Activated CD4-positive, alpha-beta memory T cell treated with anti-CD3 and anti-CD28 coated beads for 36 hours (primary cell): Measurements from ENCODE around the gene SFXN3. TPM values are rescaled to one million over a fixed set of nuclear protein-coding genes. Genes with fewer than 3 reads are reported as not detected.

ENCODE experiments used
- CTCF ChIA-PET: fragments of 350-600 bp; sonication (Branson Sonifier 250); formaldehyde crosslinking; loops from one replicate; lab custom pipeline; 2021; ENCODE audit warnings: antibody characterized with exemption, inconsistent platforms; lab: Charles Lee
- POLR2A ChIA-PET: fragments of 350-600 bp; sonication (Branson Sonifier 250); formaldehyde crosslinking; loops from one replicate; lab custom pipeline; 2021; ENCODE audit warnings: antibody characterized with exemption; lab: Charles Lee
- DNase-seq: peaks from one replicate; pipeline ENCODE4 v3.0.0-alpha.2; 2020
- H3K27ac Mint-ChIP-seq: one replicate; pipeline ENCODE4 v1.8.0; 2021; ENCODE audit warnings: mixed read lengths
- H3K27me3 Mint-ChIP-seq: one replicate; pipeline ENCODE4 v1.8.0; 2021; ENCODE audit warnings: mixed read lengths
- H3K36me3 Mint-ChIP-seq: one replicate; pipeline ENCODE4 v1.8.0; 2021; ENCODE audit warnings: mixed read lengths
- H3K4me1 Mint-ChIP-seq: one replicate; pipeline ENCODE4 v1.8.0; 2021; ENCODE audit warnings: low read depth, mixed read lengths
- H3K4me3 Mint-ChIP-seq: one replicate; pipeline ENCODE4 v1.8.0; 2021; ENCODE audit warnings: mild to moderate bottlenecking, mixed read lengths
- H3K9me3 Mint-ChIP-seq: one replicate; pipeline ENCODE4 v1.8.0; 2021; ENCODE audit warnings: mixed read lengths
- intact Hi-C: fragments of 100-400 bp; cut with micrococcal nuclease; formaldehyde crosslinking; loops from one replicate; pipeline ENCODE4 v1.15.1; 2023
- total RNA-seq, 2 experiments: library from RNA; stranded (reverse); gene quantifications; one replicate each; pipeline ENCODE4 v1.2.3, GENCODE V29; 2021

Gene SFXN3
- total RNA-seq, 2 experiments from 2014 or later, result 40.4 to 41.9 TPM

DNA sequence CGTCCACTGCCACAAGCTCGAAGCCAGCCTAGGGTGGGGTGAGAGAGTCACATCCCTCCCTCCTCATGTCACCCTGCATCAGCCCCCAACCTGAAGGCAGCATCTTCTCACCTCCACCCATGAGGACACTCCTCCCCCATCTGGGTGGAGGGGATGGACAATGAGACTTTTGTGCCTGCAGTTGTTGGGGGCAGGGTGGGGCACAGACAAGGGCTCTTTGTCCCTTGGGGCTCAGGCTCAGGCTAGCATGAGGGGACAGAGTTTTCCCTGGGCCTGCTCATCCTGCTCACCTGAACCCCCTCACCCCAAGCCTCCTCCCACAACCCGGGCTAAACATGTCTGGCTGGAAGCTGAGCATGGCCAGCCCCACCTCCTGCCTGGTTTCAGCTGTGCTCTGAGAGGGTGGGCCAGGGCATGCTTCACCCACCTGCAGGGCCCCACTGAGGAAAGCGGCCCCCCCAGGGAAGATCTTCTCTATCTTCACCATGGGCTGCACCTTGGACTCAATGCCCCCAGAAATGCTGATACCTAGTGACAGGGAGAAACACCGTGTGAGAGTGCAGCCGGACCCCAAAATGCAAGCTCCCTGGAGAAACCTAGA lies 22.1 kb upstream of the SFXN3 start:
- no peak for DNase-seq
- no peaks in the 10 kb centered on the region for H3K9me3 Mint-ChIP-seq
- H3K36me3 Mint-ChIP-seq, result no peaks in the 10 kb centered on the region
- POLR2A ChIA-PET, result no interaction called here
- H3K4me1 Mint-ChIP-seq, result peaks cover 10% of the 10 kb centered on the region
- no peak overlapping the region for H3K4me3 Mint-ChIP-seq
- peaks cover 4% of the 10 kb centered on the region for H3K27me3 Mint-ChIP-seq
- H3K27ac Mint-ChIP-seq, result no peak overlapping the region
- intact Hi-C loops, result no loop called here
- CTCF ChIA-PET, result interaction anchor here (1.4 kb wide), 1 partner anchor 10 kb away, joined by 4 read pairs; no protein-coding TSS in a partner anchor

DNA sequence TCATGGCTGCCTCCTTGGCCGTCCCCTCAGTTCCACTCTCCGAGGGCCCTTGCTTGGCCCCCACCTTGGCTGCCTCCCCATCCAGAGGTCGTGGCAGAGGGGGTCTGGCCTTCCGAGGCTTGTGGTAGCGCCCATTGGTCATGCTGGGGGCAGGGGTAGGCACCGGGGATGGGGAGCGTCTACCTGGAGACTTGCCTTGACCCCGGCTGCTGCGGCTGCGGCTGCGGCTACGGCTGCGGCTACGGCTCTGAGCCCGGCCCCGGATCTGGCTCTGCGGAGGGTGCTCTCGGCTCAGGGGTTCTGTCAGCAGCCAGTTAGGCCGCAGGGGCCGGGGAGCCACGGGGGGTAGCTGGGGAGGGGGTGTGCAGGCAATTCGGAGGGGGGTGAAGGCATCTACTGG lies 20.7 kb upstream of the SFXN3 start:
- H3K9me3 Mint-ChIP-seq, result no peaks in the 10 kb centered on the region
- POLR2A ChIA-PET, result no interaction called here
- no peak for DNase-seq
- H3K36me3 Mint-ChIP-seq, result no peaks in the 10 kb centered on the region
- intact Hi-C loops, result loop anchor here (5.0 kb wide), 2 partner anchors 43 to 448 kb away; partner anchors contain the start of gene SEMA4G
- H3K4me1 Mint-ChIP-seq, result peaks cover 21% of the 10 kb centered on the region
- CTCF ChIA-PET, result interaction anchor here (1.4 kb wide), 1 partner anchor 8 kb away, joined by 4 read pairs; no protein-coding TSS in a partner anchor
- no peak overlapping the region for H3K4me3 Mint-ChIP-seq
- no peak overlapping the region for H3K27ac Mint-ChIP-seq
- H3K27me3 Mint-ChIP-seq, result peaks cover 10% of the 10 kb centered on the region

- Mint-ChIP-seq H3K9me3 (no peaks in the 10 kb centered on the region), H3K36me3 (no peaks in the 10 kb centered on the region), H3K27me3 (peaks cover 19% of the 10 kb centered on the region), H3K4me3 (no peak overlapping the region), H3K27ac (no peak overlapping the region), H3K4me1 (peaks cover 22% of the 10 kb centered on the region)
- DNase-seq, result no peak
- intact Hi-C loops, result loop anchor here (2.0 to 5.0 kb wide), 3 partner anchors 19 to 449 kb away; partner anchors contain the start of genes PDZD7, SEMA4G and SFXN3
- ChIA-PET POLR2A (no interaction called here), CTCF (interaction anchor here (0.7 to 2.0 kb wide), 8 partner anchors 9 to 79 kb away, joined by 3 to 12 read pairs (median 4); partner anchors contain the start of gene LZTS2)
Measured at GRCh38 chr10:101011517-101012423, 19.3 kb upstream of the SFXN3 start.

DNA sequence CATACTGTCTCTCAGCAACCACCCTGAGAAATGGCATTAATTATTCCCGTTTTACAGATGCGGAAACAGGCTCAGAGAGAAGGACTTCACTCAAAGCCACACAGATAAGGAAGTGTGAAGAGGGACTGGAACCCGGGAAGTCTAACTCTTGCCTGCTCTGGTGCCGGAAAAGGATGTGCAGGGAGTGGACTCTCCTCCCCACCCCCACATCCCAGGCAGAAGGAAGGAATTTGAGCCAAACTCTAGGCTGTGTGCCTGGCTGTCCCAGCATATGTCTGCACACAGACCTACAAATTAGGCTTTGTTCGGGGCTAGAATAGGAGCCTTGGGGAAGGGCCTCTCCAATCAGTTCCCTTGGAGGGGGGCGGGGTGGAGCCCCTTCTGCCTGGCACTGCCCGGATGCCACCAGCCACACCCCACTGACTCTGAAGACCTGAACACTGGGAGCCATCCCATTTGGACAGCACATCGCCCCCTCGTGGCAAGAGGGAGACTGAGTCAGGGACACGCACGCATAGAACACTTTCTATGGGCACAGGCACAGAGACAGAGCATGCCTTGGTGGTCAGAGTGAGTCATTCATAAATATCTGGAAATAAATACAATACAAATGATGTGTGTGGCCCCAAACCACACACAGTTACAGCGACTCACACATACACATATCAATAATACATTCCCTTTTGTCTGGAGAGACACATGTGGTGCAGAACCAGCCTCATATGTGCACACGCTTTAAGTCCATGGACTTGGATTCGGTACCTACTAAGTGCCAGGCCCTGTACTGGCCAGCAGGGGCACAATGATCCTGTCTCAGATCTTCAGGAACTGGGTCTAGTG lies 18.3 kb upstream of the SFXN3 start:
- Mint-ChIP-seq H3K36me3 (no peaks in the 10 kb centered on the region), H3K4me1 (peaks cover 22% of the 10 kb centered on the region), H3K27ac (no peak overlapping the region), H3K27me3 (peaks cover 26% of the 10 kb centered on the region), H3K9me3 (no peaks in the 10 kb centered on the region), H3K4me3 (peak overlapping the region; percentile 20)
- peak; percentile 86 for DNase-seq
- ChIA-PET POLR2A (no interaction called here), CTCF (interaction anchor here (0.9 to 2.0 kb wide), 5 partner anchors 10 to 48 kb away, joined by 3 to 12 read pairs (median 6); partner anchors contain the start of gene LZTS2)
- intact Hi-C loops, result loop anchor here (1.0 to 5.0 kb wide), 4 partner anchors 13 to 450 kb away; partner anchors contain the start of genes LZTS2, PDZD7, SEMA4G and SFXN3

DNA sequence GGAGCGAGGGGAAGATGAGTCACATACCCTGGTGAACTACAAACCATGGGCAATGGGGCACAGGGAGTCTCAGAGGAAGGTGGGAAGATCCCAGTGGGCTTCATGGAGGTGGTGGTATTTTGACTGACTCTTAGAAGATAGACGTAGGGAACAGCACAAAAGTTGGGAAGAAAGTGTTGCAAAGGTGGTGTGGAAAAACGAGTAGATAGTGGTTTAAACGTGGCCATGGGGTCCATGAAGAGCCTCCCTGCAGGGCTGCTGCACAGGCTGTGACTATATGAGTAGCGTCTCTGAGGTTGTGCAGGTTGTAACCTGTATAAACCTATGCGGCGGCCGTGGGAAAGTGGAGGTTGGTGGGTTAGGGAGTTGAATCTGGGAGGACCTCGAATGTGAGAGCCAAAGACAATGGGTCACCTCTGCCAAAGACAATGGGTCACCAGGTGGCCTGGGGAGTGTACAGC lies 17.6 kb upstream of the SFXN3 start:
- H3K4me3 Mint-ChIP-seq, result no peak overlapping the region
- peaks cover 29% of the 10 kb centered on the region for H3K27me3 Mint-ChIP-seq
- H3K27ac Mint-ChIP-seq, result no peak overlapping the region
- H3K36me3 Mint-ChIP-seq, result no peaks in the 10 kb centered on the region
- ChIA-PET POLR2A (no interaction called here), CTCF (interaction anchor here (1.3 to 7.2 kb wide), 7 partner anchors 13 to 451 kb away, joined by 4 to 199 read pairs (median 10); partner anchors contain the start of genes LZTS2, PDZD7, SEMA4G and SFXN3)
- no peak for DNase-seq
- peaks cover 22% of the 10 kb centered on the region for H3K4me1 Mint-ChIP-seq
- intact Hi-C loops, result loop anchor here (1.0 to 5.0 kb wide), 4 partner anchors 14 to 451 kb away; partner anchors contain the start of genes LZTS2, PDZD7, SEMA4G and SFXN3
- H3K9me3 Mint-ChIP-seq, result no peaks in the 10 kb centered on the region

DNA sequence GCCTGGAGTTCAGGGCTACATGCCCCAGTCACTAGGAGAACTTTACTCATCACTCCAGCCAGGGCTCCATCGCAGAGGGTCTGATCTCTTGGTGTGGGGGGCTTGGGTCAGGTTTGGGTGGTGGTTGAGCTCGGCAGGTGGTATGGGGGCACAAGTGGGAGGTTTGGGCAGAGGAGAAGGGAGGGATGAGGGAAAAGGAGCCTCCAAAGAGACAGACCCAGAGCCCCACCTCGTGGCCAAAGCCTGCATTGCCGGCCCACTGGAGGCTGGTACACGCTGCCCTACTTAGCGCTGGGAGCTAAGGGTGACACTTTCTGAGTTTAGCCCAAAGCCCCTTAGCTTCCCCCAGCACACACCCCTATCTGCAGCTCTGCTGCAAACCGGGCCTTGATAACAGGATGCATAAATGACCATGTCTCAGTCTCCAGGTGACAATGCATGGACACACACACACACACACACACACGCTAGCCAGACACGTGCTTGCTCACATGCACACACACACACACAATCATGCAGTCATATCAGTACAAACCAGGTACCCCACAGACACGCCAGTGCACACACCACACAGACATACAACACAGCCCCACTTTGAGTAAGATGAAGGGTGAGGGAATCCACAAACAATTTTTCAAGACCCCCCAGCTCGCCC lies 16.7 kb upstream of the SFXN3 start:
- Mint-ChIP-seq H3K4me1 (peaks cover 25% of the 10 kb centered on the region), H3K4me3 (no peak overlapping the region), H3K36me3 (no peaks in the 10 kb centered on the region), H3K27me3 (peaks cover 32% of the 10 kb centered on the region), H3K9me3 (no peaks in the 10 kb centered on the region), H3K27ac (no peak overlapping the region)
- intact Hi-C loops, result loop anchor here (5.0 kb wide), 2 partner anchors 47 to 452 kb away; partner anchors contain the start of gene SEMA4G
- POLR2A ChIA-PET, result interaction anchor here (0.8 to 1.4 kb wide), 3 partner anchors 15 to 18 kb away, joined by 3 to 5 read pairs (median 3); no protein-coding TSS in a partner anchor
- CTCF ChIA-PET, result interaction anchor here (0.6 to 7.2 kb wide), 23 partner anchors 8 to 1490 kb away, joined by 3 to 199 read pairs (median 4); partner anchors contain the start of genes LZTS2, PDZD7, SEMA4G and SFXN3
- peak; percentile 85 for DNase-seq

DNA sequence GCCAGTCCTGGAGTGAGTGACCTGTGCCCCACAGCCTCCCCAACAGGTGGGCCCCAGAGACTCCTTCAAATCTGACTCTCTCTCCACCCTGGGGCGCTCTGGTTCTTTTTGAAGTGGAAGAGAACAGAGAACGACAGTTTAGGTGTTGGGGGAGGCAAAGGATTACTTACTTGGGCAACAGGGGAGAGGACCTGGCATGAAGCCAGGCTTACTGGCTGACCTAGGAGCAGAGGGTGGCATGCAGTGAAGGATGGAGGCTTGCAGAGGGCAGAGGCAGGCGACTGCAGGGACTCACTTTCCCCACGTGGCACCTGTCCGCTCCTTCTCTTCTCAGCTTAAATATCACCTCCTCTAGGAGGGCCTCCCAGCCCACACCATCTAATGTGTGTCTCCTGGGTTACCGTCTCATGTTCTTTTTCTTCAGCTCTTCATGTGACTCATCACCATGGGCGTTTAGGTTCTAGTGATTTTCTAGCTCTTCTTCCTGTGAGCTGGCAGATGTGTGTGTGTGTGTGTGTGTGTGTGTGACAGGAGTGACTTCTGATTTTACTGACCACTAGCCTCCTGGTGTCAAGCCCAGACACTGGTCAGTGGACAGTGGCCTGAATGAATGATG lies 16.0 kb upstream of the SFXN3 start:
- intact Hi-C loops, result loop anchor here (5.0 kb wide), 2 partner anchors 48 to 453 kb away; partner anchors contain the start of gene SEMA4G
- peak; percentile 25 for DNase-seq
- CTCF ChIA-PET, result interaction anchor here (0.7 to 7.2 kb wide), 24 partner anchors 8 to 1489 kb away, joined by 3 to 199 read pairs (median 4); partner anchors contain the start of genes LZTS2, PDZD7, SEMA4G and SFXN3
- Mint-ChIP-seq H3K4me1 (peaks cover 25% of the 10 kb centered on the region), H3K9me3 (no peaks in the 10 kb centered on the region), H3K4me3 (no peak overlapping the region), H3K27ac (no peak overlapping the region), H3K36me3 (no peaks in the 10 kb centered on the region), H3K27me3 (peaks cover 35% of the 10 kb centered on the region)
- POLR2A ChIA-PET, result interaction anchor here (0.8 to 1.4 kb wide), 4 partner anchors 14 to 27 kb away, joined by 3 to 5 read pairs (median 3); partner anchors contain the start of gene TWNK

DNA sequence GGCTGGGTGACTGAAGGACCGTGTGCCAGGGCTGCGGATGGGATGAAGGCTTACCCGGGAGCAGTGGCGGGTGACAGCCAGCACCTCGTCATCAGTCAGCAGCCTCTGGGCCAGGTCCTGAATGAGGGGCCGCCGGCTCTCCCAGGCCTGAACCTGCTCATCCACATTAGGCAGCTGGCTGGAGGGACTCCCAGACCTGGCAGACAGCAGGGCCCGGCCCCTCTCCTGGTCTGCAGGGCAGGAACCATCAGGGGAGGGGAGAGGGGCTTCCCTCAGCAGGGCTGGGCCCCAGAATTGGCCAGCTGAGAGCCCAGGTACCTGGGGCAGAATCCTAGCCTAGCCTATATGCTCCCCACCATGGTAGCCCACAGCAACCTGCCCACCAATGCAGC lies 15.5 kb upstream of the SFXN3 start:
- ChIA-PET POLR2A (interaction anchor here (0.8 to 1.4 kb wide), 2 partner anchors 16 to 28 kb away, joined by 3 to 5 read pairs; partner anchors contain the start of gene TWNK), CTCF (interaction anchor here (0.8 to 7.2 kb wide), 10 partner anchors 9 to 52 kb away, joined by 3 to 199 read pairs (median 9); partner anchors contain the start of genes LZTS2, PDZD7, SEMA4G and SFXN3)
- no peaks in the 10 kb centered on the region for H3K36me3 Mint-ChIP-seq
- no peaks in the 10 kb centered on the region for H3K9me3 Mint-ChIP-seq
- H3K27ac Mint-ChIP-seq, result no peak overlapping the region
- no peak for DNase-seq
- H3K4me3 Mint-ChIP-seq, result no peak overlapping the region
- peaks cover 35% of the 10 kb centered on the region for H3K27me3 Mint-ChIP-seq
- peaks cover 25% of the 10 kb centered on the region for H3K4me1 Mint-ChIP-seq
- intact Hi-C loops, result no loop called here

DNA sequence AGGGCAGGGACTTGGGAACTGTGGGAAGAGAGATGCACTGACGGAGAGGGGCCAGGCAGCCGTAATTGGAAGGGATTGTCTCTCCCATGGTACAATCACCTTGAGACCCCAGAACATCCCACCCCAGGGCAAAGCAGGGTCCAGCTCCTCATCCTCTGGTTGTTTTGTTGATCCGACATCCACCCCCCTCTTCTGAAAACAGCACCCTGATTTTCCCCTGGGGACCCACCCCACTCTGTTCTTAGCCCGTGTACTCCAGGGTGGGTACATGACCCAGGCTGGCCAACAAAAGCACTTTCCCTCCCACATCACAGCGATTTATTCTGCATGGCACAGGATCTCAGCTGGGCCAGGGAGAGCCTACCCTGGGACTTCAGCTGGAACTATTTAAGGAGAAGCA lies 14.2 kb upstream of the SFXN3 start:
- peaks cover 39% of the 10 kb centered on the region for H3K27me3 Mint-ChIP-seq

More for the DNA sequence above, 14.2 kb upstream of the SFXN3 start:
- Mint-ChIP-seq H3K36me3 (no peaks in the 10 kb centered on the region), H3K9me3 (no peaks in the 10 kb centered on the region), H3K4me3 (no peak overlapping the region), H3K4me1 (peaks cover 25% of the 10 kb centered on the region), H3K27ac (no peak overlapping the region)
- ChIA-PET CTCF (interaction anchor here (0.6 to 7.2 kb wide), 13 partner anchors 15 to 535 kb away, joined by 3 to 199 read pairs (median 8); partner anchors contain the start of genes KAZALD1, LZTS2, PDZD7 and SEMA4G), POLR2A (interaction anchor here (0.6 to 3.4 kb wide), 4 partner anchors 10 to 19 kb away, joined by 3 to 11 read pairs (median 4); partner anchors contain the start of genes PDZD7 and SFXN3)
- intact Hi-C loops, result no loop called here
- no peak for DNase-seq
